Endothelial cell of umbilical vein (primary cell): ENCODE data around the gene TCTN2.

Experiments
- EZH2 ChIP-seq: IDR thresholded peaks from 2 replicates; pipeline ENCODE4 v1.6.1; 2012; ENCODE audit warnings: borderline replicate concordance, low read depth, mild to moderate bottlenecking, moderate library complexity, low read length, inconsistent platforms; ENCODE audit not compliant: severe bottlenecking
- FOS ChIP-seq: IDR thresholded peaks from 2 replicates; pipeline ENCODE4 v1.6.1; 2011; ENCODE audit warnings: mild to moderate bottlenecking, low read length, moderate library complexity, borderline replicate concordance; ENCODE audit not compliant: insufficient read depth
- JUN ChIP-seq: IDR thresholded peaks from 2 replicates; pipeline ENCODE4 v1.6.1; 2011; ENCODE audit warnings: borderline replicate concordance, low read depth; ENCODE audit not compliant: insufficient read length, insufficient read depth
- POLR2A ChIP-seq: IDR thresholded peaks from 2 replicates; pipeline ENCODE4 v1.6.1; 2012; ENCODE audit warnings: low read depth, mild to moderate bottlenecking, control low read depth, low read length
- POLR2AphosphoS5 ChIP-seq: IDR thresholded peaks from 2 replicates; pipeline ENCODE4 v1.6.1; 2012; ENCODE audit warnings: low read depth, mild to moderate bottlenecking, control low read depth, low read length, moderate library complexity; ENCODE audit not compliant: insufficient read depth
- TF ChIP-seq, protein P1 (sequence below), 2 donors: IDR thresholded peaks; 1 replicate in 1 of 2; 2 replicates in 1 of 2; pipeline ENCODE4 v1.5.1; 2011; ENCODE audit warnings: low read length in 2 of 2, mild to moderate bottlenecking in 2 of 2, moderate library complexity in 2 of 2, control low read depth in 1 of 2, inconsistent platforms in 1 of 2, low read depth in 1 of 2; ENCODE audit not compliant: insufficient read depth in 1 of 2; ENCODE audit errors: extremely low read depth in 1 of 2
- TF ChIP-seq, protein P2 (sequence below): IDR thresholded peaks from 2 replicates; pipeline ENCODE4 v1.6.1; 2011; ENCODE audit not compliant: insufficient read depth, insufficient read length

GRCh38 chr12:123621619-123622530 is 49.0 kb upstream of the TCTN2 start:
- TF ChIP-seq FOS (no peak), POLR2AphosphoS5 (no peak), POLR2A (no peak), EZH2 (no peak), JUN (no peak)
- TF ChIP-seq, protein P1, sequence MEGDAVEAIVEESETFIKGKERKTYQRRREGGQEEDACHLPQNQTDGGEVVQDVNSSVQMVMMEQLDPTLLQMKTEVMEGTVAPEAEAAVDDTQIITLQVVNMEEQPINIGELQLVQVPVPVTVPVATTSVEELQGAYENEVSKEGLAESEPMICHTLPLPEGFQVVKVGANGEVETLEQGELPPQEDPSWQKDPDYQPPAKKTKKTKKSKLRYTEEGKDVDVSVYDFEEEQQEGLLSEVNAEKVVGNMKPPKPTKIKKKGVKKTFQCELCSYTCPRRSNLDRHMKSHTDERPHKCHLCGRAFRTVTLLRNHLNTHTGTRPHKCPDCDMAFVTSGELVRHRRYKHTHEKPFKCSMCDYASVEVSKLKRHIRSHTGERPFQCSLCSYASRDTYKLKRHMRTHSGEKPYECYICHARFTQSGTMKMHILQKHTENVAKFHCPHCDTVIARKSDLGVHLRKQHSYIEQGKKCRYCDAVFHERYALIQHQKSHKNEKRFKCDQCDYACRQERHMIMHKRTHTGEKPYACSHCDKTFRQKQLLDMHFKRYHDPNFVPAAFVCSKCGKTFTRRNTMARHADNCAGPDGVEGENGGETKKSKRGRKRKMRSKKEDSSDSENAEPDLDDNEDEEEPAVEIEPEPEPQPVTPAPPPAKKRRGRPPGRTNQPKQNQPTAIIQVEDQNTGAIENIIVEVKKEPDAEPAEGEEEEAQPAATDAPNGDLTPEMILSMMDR (IDR thresholded peaks at IDR 0.05; ENCODE audit: extremely low read depth in 1 of 2, insufficient read depth in 1 of 2, low read depth in 1 of 2, low read length in 2 of 2) = no peak
- TF ChIP-seq, protein P2, sequence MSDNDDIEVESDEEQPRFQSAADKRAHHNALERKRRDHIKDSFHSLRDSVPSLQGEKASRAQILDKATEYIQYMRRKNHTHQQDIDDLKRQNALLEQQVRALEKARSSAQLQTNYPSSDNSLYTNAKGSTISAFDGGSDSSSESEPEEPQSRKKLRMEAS = no peak
